ENCODE results near the gene SYT12.

Gene SYT12

DNA sequence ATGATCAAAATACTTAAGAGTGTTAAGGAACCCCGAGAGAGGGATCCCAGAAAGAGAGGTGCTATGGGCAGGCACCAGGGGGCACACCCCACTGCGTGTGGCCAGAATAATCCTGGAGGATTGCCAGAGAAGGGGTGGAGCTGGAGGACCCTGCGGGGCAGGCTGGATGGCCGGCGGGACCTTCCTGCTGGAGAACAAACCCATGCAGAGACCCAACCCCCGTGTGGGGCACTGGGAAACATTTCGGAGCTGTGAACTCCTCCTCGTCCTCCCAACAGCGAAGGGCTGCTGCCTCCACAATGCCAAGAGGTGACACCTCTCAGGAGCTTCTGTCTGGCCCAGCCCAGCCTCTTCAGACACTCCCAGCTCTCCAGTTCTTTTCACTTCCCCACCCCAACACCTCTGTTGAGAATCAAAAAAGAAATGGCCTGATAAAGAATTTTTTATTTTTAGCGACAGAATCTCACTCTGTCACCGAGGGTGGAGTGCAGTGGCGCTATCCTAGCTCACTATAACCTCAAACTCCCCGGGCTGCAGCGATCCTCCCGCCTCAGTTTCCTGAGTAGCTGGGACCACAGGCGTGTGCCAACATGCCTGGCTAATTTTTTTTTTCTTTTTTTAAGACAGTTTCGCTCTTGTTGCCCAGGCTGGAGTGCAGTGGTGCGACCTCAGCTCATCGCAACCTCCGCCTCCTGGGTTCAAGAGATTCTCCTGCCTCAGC is 59.3 kb downstream of the SYT12 start:
- H3K9ac ChIP-seq = peak overlapping the region in 10 of 11 experiments; percentile 9 to 66 (median 39); a peak in 13 of 22 replicates
- H3K36me3 ChIP-seq = no peaks in the 10 kb centered on the region
- no peaks in the 10 kb centered on the region for H3K27me3 ChIP-seq
- H3K4me1 ChIP-seq = peaks cover 24 to 43% (median 33%) of the 10 kb centered on the region in 10 experiments
- no peak for TF ChIP-seq Cebpa-rat (IDR thresholded peaks at IDR 0.05)
- no peaks in the 10 kb centered on the region for H3K9me3 ChIP-seq (replicated peaks in 1 of 11)
- H3K27ac ChIP-seq = peak overlapping the region in 5 of 11 experiments; percentile 5 to 51 (median 12); a peak in 7 of 22 replicates
- H3K4me3 ChIP-seq = peak overlapping the region in 8 of 10 experiments; percentile 8 to 60 (median 24); a peak in 12 of 20 replicates
- peak overlapping the region; percentile 76 to 94 (median 88) for H3K4me2 ChIP-seq
- peaks cover 0 to 5% (median 0%) of the 10 kb centered on the region in 11 experiments; a peak in 1 of 22 replicates for H4K20me1 ChIP-seq

GRCh38 chr11:67083786-67084366 is 60.9 kb downstream of the SYT12 start:
- no peak for TF ChIP-seq Cebpa-rat (IDR thresholded peaks at IDR 0.05)
- peaks cover 16 to 27% (median 21%) of the 10 kb centered on the region in 10 experiments for H3K4me1 ChIP-seq
- no peak overlapping the region for H3K27ac ChIP-seq
- H3K4me3 ChIP-seq = no peak overlapping the region
- no peaks in the 10 kb centered on the region for H3K9me3 ChIP-seq (replicated peaks in 1 of 11)
- H3K9ac ChIP-seq = no peak overlapping the region
- no peak overlapping the region for H3K4me2 ChIP-seq
- H4K20me1 ChIP-seq = peaks cover 0 to 5% (median 0%) of the 10 kb centered on the region in 11 experiments; a peak in 1 of 22 replicates
- H3K27me3 ChIP-seq = no peaks in the 10 kb centered on the region
- H3K36me3 ChIP-seq = no peaks in the 10 kb centered on the region

DNA sequence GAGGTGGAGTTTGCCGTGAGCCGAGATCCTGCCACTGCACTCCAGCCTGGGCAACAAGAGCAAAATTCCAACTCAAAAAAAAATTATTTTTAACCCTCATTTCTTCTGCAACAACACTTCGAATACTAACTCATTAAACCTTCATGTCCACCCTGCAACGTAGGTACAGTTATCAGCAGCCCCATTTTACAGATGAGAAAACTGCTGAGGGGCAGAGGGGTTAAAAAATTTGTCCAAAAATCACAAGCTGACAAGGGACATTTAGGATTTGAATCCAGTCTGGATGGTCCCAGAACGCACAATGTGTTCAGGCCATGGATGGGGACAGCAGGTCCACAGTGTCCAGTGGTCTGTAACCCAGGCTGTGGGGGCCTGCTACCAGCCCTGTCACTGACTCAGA is 62.7 kb downstream of the SYT12 start:
- no peak overlapping the region for H3K27ac ChIP-seq
- H4K20me1 ChIP-seq = peaks cover 0 to 5% (median 0%) of the 10 kb centered on the region in 11 experiments; a peak in 1 of 22 replicates
- H3K36me3 ChIP-seq = no peaks in the 10 kb centered on the region
- no peak overlapping the region for H3K9ac ChIP-seq
- TF ChIP-seq Cebpa-rat (IDR thresholded peaks at IDR 0.05) = no peak
- H3K4me3 ChIP-seq = no peak overlapping the region
- H3K4me1 ChIP-seq = peaks cover 13 to 28% (median 22%) of the 10 kb centered on the region in 10 experiments
- H3K27me3 ChIP-seq = no peaks in the 10 kb centered on the region
- no peaks in the 10 kb centered on the region for H3K9me3 ChIP-seq (replicated peaks in 1 of 11)
- no peak overlapping the region for H3K4me2 ChIP-seq

DNA sequence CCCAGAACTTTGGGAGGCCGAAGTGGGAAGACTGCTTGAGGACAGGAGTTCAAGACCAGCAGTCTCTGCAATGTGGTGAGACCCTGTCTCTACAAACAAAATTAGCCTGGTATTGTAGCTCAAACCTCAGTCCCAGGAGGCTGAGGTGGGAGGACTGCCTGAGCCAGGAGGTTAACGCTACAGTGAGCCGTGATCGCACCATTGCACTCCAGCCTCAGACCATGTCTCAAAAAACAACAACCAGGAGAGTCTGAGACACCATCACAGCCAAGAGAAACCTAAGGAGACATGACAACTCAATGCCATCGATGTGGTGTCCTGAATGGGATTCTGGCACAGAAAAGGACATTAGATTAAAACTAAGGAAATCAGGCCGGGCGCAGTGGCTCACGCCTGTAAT is 67.8 kb downstream of the SYT12 start:
- no peaks in the 10 kb centered on the region for H3K27me3 ChIP-seq
- 0 out of 22 replicates have a peak overlapping the region, but pooled peaks of 1 of the 11 experiments have one; percentile 6 for H3K27ac ChIP-seq
- peak overlapping the region in 6 of 11 experiments; percentile 10 to 55 (median 36); a peak in 7 of 22 replicates for H3K4me2 ChIP-seq
- no peaks in the 10 kb centered on the region for H3K36me3 ChIP-seq
- H3K4me1 ChIP-seq = peaks cover 0 to 16% (median 3%) of the 10 kb centered on the region in 10 experiments; a peak in 8 of 20 replicates
- H3K9ac ChIP-seq = no peak overlapping the region
- no peaks in the 10 kb centered on the region for H4K20me1 ChIP-seq
- 0 out of 22 replicates have a peak, but pooled peaks cover 0 to 3% (median 0%) of the 10 kb centered on the region in 11 experiments for H3K9me3 ChIP-seq (replicated peaks in 1 of 11)
- TF ChIP-seq Cebpa-rat (IDR thresholded peaks at IDR 0.05) = no peak
- H3K4me3 ChIP-seq = no peak overlapping the region

- no peak overlapping the region for H3K4me3 ChIP-seq
- no peaks in the 10 kb centered on the region for H3K27me3 ChIP-seq
- H3K4me1 ChIP-seq = peaks cover 15 to 33% (median 20%) of the 10 kb centered on the region in 10 experiments
- H3K4me2 ChIP-seq = no peak overlapping the region
- H4K20me1 ChIP-seq = no peaks in the 10 kb centered on the region; a peak in 1 of 22 replicates
- TF ChIP-seq Cebpa-rat (IDR thresholded peaks at IDR 0.05) = no peak
- H3K9me3 ChIP-seq (replicated peaks in 1 of 11) = 0 out of 22 replicates have a peak, but pooled peaks cover 0 to 3% (median 0%) of the 10 kb centered on the region in 11 experiments
- H3K9ac ChIP-seq = no peak overlapping the region
- no peaks in the 10 kb centered on the region for H3K36me3 ChIP-seq
- H3K27ac ChIP-seq = no peak overlapping the region
Measured at GRCh38 chr11:67095214-67095507, 72.2 kb downstream of the SYT12 start.

DNA sequence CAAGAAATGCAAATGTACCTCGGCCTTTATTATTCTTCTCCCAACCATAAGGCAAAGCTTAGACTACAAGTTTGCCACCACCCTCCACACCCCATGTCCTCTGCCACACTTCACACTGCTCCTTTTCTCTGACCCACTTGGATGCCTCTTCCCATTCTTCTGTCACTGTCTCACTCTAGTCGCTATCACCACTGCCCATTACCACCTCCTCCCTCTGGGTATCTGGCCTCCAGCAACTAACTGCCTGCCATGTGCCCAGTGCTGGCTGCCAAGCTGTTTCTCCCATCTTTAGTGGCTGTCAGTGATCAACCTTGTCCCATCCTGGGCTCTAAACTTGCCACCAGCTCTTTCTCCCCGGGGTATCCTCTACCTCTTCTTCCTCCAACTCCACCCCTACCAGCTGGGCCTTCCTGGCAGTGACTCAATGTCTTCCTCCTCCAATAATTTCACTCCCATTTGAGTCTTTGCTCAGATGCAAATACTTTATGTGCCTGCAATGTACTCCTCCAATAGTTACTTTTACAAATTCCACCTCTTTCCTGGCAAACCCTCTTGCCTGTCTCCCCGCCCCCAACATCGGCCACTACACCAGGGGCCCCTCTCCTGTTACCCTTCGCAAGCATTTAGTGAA is 76.0 kb downstream of the SYT12 start:
- TF ChIP-seq Cebpa-rat (IDR thresholded peaks at IDR 0.05) = no peak
- Histone ChIP-seq H3K4me2 (peak overlapping the region; percentile 47 to 81 (median 69)), H3K9me3 (replicated peaks in 1 of 11) (no peaks in the 10 kb centered on the region), H3K4me3 (no peak overlapping the region), H3K27me3 (no peaks in the 10 kb centered on the region), H3K4me1 (peaks cover 22 to 54% (median 36%) of the 10 kb centered on the region in 10 experiments), H3K36me3 (no peaks in the 10 kb centered on the region), H4K20me1 (no peaks in the 10 kb centered on the region; a peak in 1 of 22 replicates), H3K27ac (no peak overlapping the region), H3K9ac (no peak overlapping the region; a peak in 1 of 22 replicates)

- no peak for TF ChIP-seq Cebpa-rat (IDR thresholded peaks at IDR 0.05)
- no peaks in the 10 kb centered on the region; a peak in 1 of 22 replicates for H4K20me1 ChIP-seq
- peak overlapping the region in 7 of 11 experiments; percentile 2 to 44 (median 21); a peak in 12 of 22 replicates for H3K27ac ChIP-seq
- H3K4me2 ChIP-seq = peak overlapping the region; percentile 47 to 81 (median 69)
- H3K9ac ChIP-seq = peak overlapping the region in 6 of 11 experiments; percentile 6 to 42 (median 14); a peak in 7 of 22 replicates
- H3K27me3 ChIP-seq = no peaks in the 10 kb centered on the region
- H3K4me3 ChIP-seq = no peak overlapping the region
- H3K36me3 ChIP-seq = no peaks in the 10 kb centered on the region
- no peaks in the 10 kb centered on the region for H3K9me3 ChIP-seq (replicated peaks in 1 of 11)
- peaks cover 22 to 55% (median 38%) of the 10 kb centered on the region in 10 experiments for H3K4me1 ChIP-seq
Measured at GRCh38 chr11:67099831-67100324, 76.9 kb downstream of the SYT12 start.
